H1 (cell line): ENCODE measurements around the gene CRYBG3.

Experiments used
- CTCF ChIP-seq, 3 experiments: IDR thresholded peaks; 1 replicate in 2 of 3; 2 replicates in 1 of 3; pipeline versions ENCODE4 v1.5.1 to v1.6.1; 2011; ENCODE audit warnings: low read length in 3 of 3, mild to moderate bottlenecking in 3 of 3, inconsistent platforms in 2 of 3, low read depth in 1 of 3, moderate library complexity in 1 of 3; ENCODE audit not compliant: insufficient read depth in 1 of 3; ENCODE audit errors: control extremely low read depth in 1 of 3
- EGR1 ChIP-seq: IDR thresholded peaks from 2 replicates; pipeline ENCODE4 v1.6.1; 2011; ENCODE audit warnings: low read depth, low read length, borderline replicate concordance
- PHF8 ChIP-seq: fragments of 200-600 bp; sonication (generic); conservative IDR thresholded peaks from 2 replicates; pipeline ENCODE4 v1.7.1; 2012; ENCODE audit warnings: low read depth, mild to moderate bottlenecking, inconsistent platforms, low read length, moderate library complexity
- YY1 ChIP-seq: IDR thresholded peaks from 2 replicates; pipeline ENCODE4 v1.6.1; 2011; ENCODE audit warnings: low read depth, mild to moderate bottlenecking, low read length

GRCh38 chr3:97860364-97860763 lies 38.6 kb downstream of the CRYBG3 start:
- no peak for TF ChIP-seq PHF8
- TF ChIP-seq YY1: no peak
- TF ChIP-seq EGR1: no peak
- no peak for TF ChIP-seq CTCF (IDR thresholded peaks at IDR 0.05; ENCODE audit: control extremely low read depth in 1 of 3, insufficient read depth in 1 of 3, low read depth in 1 of 3, low read length in 3 of 3)
